B cell (primary cell): Measurements from ENCODE around the gene GRID2. TPM values are rescaled to one million over a fixed set of nuclear protein-coding genes. Genes with fewer than 3 reads are reported as not detected.

Experiments used
- ATAC-seq: fragments of 200-7000 bp; cut with Tn5 transposase; one replicate; pipeline ENCODE4 v1.10.0; 2021; ENCODE audit warnings: low read depth, mild to moderate bottlenecking, moderate number of reproducible peaks, moderate library complexity
- CTCF ChIA-PET: fragments of 350-600 bp; sonication (Branson Sonifier 250); formaldehyde crosslinking; loops from one replicate; lab custom pipeline; 2021; ENCODE audit warnings: antibody characterized with exemption, inconsistent platforms; lab: Charles Lee
- POLR2A ChIA-PET: fragments of 350-600 bp; sonication (Branson Sonifier 250); formaldehyde crosslinking; loops from one replicate; lab custom pipeline; 2021; ENCODE audit warnings: antibody characterized with exemption; lab: Charles Lee
- DNase-seq: peaks from one replicate; pipeline ENCODE4 v3.0.0; 2013
- H2AFZ ChIP-seq: 2 replicates; pipeline ENCODE4 v1.6.1; 2012; ENCODE audit warnings: mild to moderate bottlenecking, low read depth, low read length; ENCODE audit not compliant: insufficient read depth, poor library complexity, severe bottlenecking
- H3K27ac ChIP-seq, 2 donors: 1 replicate in 1 of 2; 2 replicates in 1 of 2; pipeline ENCODE4 v1.5.1; 2012 to 2013; ENCODE audit warnings: low read length in 2 of 2, mild to moderate bottlenecking in 2 of 2, moderate library complexity in 1 of 2
- H3K27me3 ChIP-seq, 4 experiments: fragments of 200-600 bp in 1 of 4; sonication (generic) in 1 of 4; replicated peaks in 1 of 4; 1 replicate in 2 of 4; 2 replicates in 2 of 4; pipeline versions ENCODE4 v1.6.1 to v1.7.0; 2013 to 2016; ENCODE audit warnings: low read length in 3 of 4, mild to moderate bottlenecking in 2 of 4, mixed read lengths in 1 of 4, moderate library complexity in 1 of 4; ENCODE audit not compliant: insufficient read depth in 4 of 4, control insufficient read depth in 3 of 4; ENCODE audit errors: control extremely low read depth in 1 of 4
- H3K36me3 ChIP-seq, 2 experiments: replicated peaks in 1 of 2; 1 replicate in 1 of 2; 2 replicates in 1 of 2; pipeline versions ENCODE4 v1.6.1 to v1.7.1; 2013; ENCODE audit warnings: low read length in 1 of 2; ENCODE audit not compliant: insufficient read depth in 2 of 2, control insufficient read depth in 1 of 2; ENCODE audit errors: control extremely low read depth in 1 of 2, extremely low read depth in 1 of 2
- H3K4me1 ChIP-seq, 2 donors: fragments of 200-600 bp in 1 of 2; sonication (generic) in 1 of 2; 1 replicate in 1 of 2; 2 replicates in 1 of 2; pipeline versions ENCODE4 v1.5.1 to v1.6.1; 2013 to 2017; ENCODE audit warnings: low read length in 2 of 2; ENCODE audit not compliant: control insufficient read depth in 2 of 2, insufficient read depth in 2 of 2
- H3K4me2 ChIP-seq: replicated peaks from 2 replicates; pipeline ENCODE3; 2012; ENCODE audit warnings: mild to moderate bottlenecking, low read depth, low read length; ENCODE audit not compliant: poor library complexity, severe bottlenecking
- H3K4me3 ChIP-seq, 5 experiments: fragments of 200-600 bp in 1 of 5; sonication (generic) in 1 of 5; 1 replicate in 3 of 5; 2 replicates in 2 of 5; pipeline versions ENCODE4 v1.5.1 to v1.7.0; 2011 to 2016; ENCODE audit warnings: low read length in 4 of 5, mild to moderate bottlenecking in 4 of 5, low read depth in 2 of 5, control low read depth in 1 of 5, moderate library complexity in 1 of 5; ENCODE audit not compliant: insufficient read depth in 1 of 5; ENCODE audit errors: control extremely low read depth in 1 of 5, extremely low read depth in 1 of 5
- H3K79me2 ChIP-seq: fragments of 200-600 bp; sonication (generic); one replicate; pipeline ENCODE4 v1.6.0; 2016; ENCODE audit warnings: low read length; ENCODE audit not compliant: control insufficient read depth, insufficient read depth
- H3K9ac ChIP-seq: fragments of 200-600 bp; sonication (generic); 2 replicates; pipeline ENCODE4 v1.6.1; 2017; ENCODE audit warnings: mild to moderate bottlenecking, low read length, moderate library complexity
- H3K9me3 ChIP-seq, 3 donors: one replicate each; pipeline versions ENCODE4 v1.6.1 to v1.7.1; 2013; ENCODE audit warnings: low read length in 2 of 3; ENCODE audit not compliant: control insufficient read depth in 2 of 3, insufficient read depth in 1 of 3; ENCODE audit errors: control extremely low read depth in 1 of 3
- H4K20me1 ChIP-seq: 2 replicates; pipeline ENCODE4 v1.6.0; 2012; ENCODE audit warnings: mild to moderate bottlenecking, low read length; ENCODE audit not compliant: insufficient read depth, control insufficient read depth, poor library complexity, severe bottlenecking
- H3K27ac Mint-ChIP-seq: one replicate; pipeline ENCODE4 v1.8.0; 2021; ENCODE audit warnings: mixed read lengths
- H3K27me3 Mint-ChIP-seq: one replicate; pipeline ENCODE4 v1.8.0; 2021; ENCODE audit warnings: mixed read lengths
- H3K4me1 Mint-ChIP-seq: one replicate; pipeline ENCODE4 v1.8.0; 2021; ENCODE audit warnings: mixed read lengths
- H3K4me3 Mint-ChIP-seq: one replicate; pipeline ENCODE4 v1.8.0; 2021; ENCODE audit warnings: mixed read lengths
- H3K9me3 Mint-ChIP-seq: one replicate; pipeline ENCODE4 v1.8.0; 2022; ENCODE audit warnings: mixed read lengths; ENCODE audit not compliant: insufficient read depth
- CTCF ChIP-seq: fragments of 200-600 bp; IDR thresholded peaks from one replicate; pipeline ENCODE4 v1.8.0; 2022; ENCODE audit warnings: antibody characterized with exemption, mild to moderate bottlenecking
- EZH2 ChIP-seq: IDR thresholded peaks from 2 replicates; pipeline ENCODE4 v1.6.1; 2012; ENCODE audit warnings: borderline replicate concordance, low read depth, mild to moderate bottlenecking, moderate library complexity, low read length; ENCODE audit not compliant: insufficient read depth, poor library complexity, severe bottlenecking
- WGBS: methylation state at CpG from one replicate; pipeline ENCODE4 v1.1.5; 2013; ENCODE audit warnings: missing lambda C conversion rate; ENCODE audit not compliant: insufficient coverage; 5-methylcytosine and 5-hydroxymethylcytosine counted together
- intact Hi-C: fragments of 100-400 bp; cut with micrococcal nuclease; formaldehyde crosslinking; loops from one replicate; pipeline ENCODE4 v1.10.0; 2022
- polyA plus RNA-seq: library from polyadenylated mRNA; depleted of rRNA; stranded (reverse); fragments of >200 nt; gene quantifications from 2 replicates; pipeline ENCODE4 v1.2.3, GENCODE V29; 2012
- total RNA-seq, 2 donors: library from RNA; stranded (reverse); fragments of 120-200 nt in 1 of 2; gene quantifications; 1 replicate in 1 of 2; 2 replicates in 1 of 2; pipeline versions ENCODE4 v1.2.3 to v1.2.4, GENCODE V29; 2013 to 2022

The GRID2 gene
- total and polyA plus RNA-seq, 2 donors (not counting 1 experiment from before 2014, with no cell fraction given): not detected

GRCh38 chr4:93243262-93243661, 939.5 kb downstream of the GRID2 start:
- WGBS: 88% methylated on average over 1 of the region's 2 CpGs
- Mint-ChIP-seq H3K27ac (no peak overlapping the region), H3K9me3 (no peaks in the 10 kb centered on the region), H3K4me1 (no peaks in the 10 kb centered on the region), H3K27me3 (no peaks in the 10 kb centered on the region), H3K4me3 (no peak overlapping the region)
- no peaks in the 10 kb centered on the region for H3K9me3 ChIP-seq
- ChIA-PET POLR2A (no interaction called here), CTCF (no interaction called here)
- H4K20me1 ChIP-seq: no peaks in the 10 kb centered on the region
- no peaks in the 10 kb centered on the region for H3K79me2 ChIP-seq
- no peak overlapping the region for H3K27ac ChIP-seq
- H3K27me3 ChIP-seq: no peaks in the 10 kb centered on the region
- TF ChIP-seq CTCF (no peak), EZH2 (no peak)
- no peaks in the 10 kb centered on the region for H3K36me3 ChIP-seq
- no peak overlapping the region for H2AFZ ChIP-seq
- ATAC-seq (no peak), DNase-seq (no peak)
- H3K4me1 ChIP-seq: no peaks in the 10 kb centered on the region
- intact Hi-C loops: no loop called here
- no peak overlapping the region for H3K9ac ChIP-seq
- H3K4me3 ChIP-seq: no peak overlapping the region
- no peak overlapping the region for H3K4me2 ChIP-seq

DNA sequence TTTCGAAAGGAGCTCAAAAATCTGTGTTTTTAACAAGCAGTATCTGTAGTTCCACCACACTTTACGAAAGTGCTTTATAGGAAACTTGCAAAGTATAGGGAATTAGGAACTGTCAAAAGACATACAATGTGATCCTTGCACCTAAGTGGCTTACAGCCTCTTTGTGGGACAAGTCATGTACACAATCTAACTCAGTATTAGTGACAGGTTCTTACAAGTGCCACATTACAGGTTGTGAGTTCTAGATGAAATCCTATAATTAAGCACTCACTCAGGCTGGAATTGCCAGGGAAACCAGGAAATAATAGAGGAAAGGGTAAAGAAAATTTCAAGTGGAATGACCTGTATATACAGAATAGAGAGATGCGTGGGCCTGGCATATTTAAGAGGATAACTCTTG, 957.4 kb downstream of the GRID2 start:
- Histone ChIP-seq H3K4me3 (no peak overlapping the region), H4K20me1 (no peaks in the 10 kb centered on the region), H3K9ac (no peak overlapping the region), H3K36me3 (no peaks in the 10 kb centered on the region), H3K27ac (no peak overlapping the region), H3K4me2 (no peak overlapping the region), H3K27me3 (no peaks in the 10 kb centered on the region), H3K79me2 (no peaks in the 10 kb centered on the region), H3K4me1 (no peaks in the 10 kb centered on the region), H2AFZ (no peak overlapping the region), H3K9me3 (no peaks in the 10 kb centered on the region)
- WGBS: no CpG with 5 or more reads among the region's 3 CpGs
- ATAC-seq (no peak), DNase-seq (no peak)
- H3K27ac Mint-ChIP-seq: no peak overlapping the region
- H3K4me1 Mint-ChIP-seq: no peaks in the 10 kb centered on the region
- CTCF ChIA-PET: no interaction called here
- no peaks in the 10 kb centered on the region for H3K9me3 Mint-ChIP-seq
- H3K27me3 Mint-ChIP-seq: no peaks in the 10 kb centered on the region
- POLR2A ChIA-PET: no interaction called here
- no peak overlapping the region for H3K4me3 Mint-ChIP-seq
- TF ChIP-seq EZH2: no peak
- TF ChIP-seq CTCF: no peak
- intact Hi-C loops: no loop called here
